GM23248 (cell line): ENCODE results near the gene CLIC5.

Experiments used
- EZH2 ChIP-seq: fragments of 200-600 bp; sonication (generic); IDR thresholded peaks from 2 replicates; pipeline ENCODE4 v1.6.1; 2018; ENCODE audit warnings: antibody characterized with exemption, mild to moderate bottlenecking; ENCODE audit not compliant: insufficient read depth, poor library complexity, severe bottlenecking
- EZH2phosphoT487 ChIP-seq: fragments of 200-600 bp; sonication (generic); IDR thresholded peaks from 2 replicates; pipeline ENCODE4 v1.6.1; 2018; ENCODE audit warnings: antibody characterized with exemption, moderate library complexity, mild to moderate bottlenecking, low read depth; ENCODE audit not compliant: insufficient read depth

DNA sequence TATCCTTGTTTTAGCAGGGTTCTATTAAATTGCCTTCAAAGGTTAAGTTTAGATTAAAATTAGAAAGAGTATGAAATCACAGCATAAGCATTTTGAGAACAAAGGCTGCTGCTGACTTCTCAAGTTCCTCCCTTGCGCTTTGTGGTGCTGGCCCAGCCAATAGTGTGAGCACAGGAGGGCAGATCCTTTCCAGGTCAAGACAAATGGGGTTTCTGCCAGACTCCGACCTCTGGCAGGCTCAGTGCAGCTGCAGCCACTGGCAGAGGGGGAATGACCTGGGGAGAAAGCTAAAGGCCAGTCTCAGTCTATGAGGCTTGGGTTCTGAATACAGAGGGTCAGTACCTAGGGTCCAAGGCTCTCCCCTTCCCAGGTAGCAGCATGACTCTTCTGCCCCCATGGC lies 27.0 kb downstream of the CLIC5 start:
- TF ChIP-seq EZH2 (no peak), EZH2phosphoT487 (no peak)
